ENCODE measurements around the gene SLIT3.

The SLIT3 gene

GRCh38 chr5:168669668-168670378, 631.1 kb downstream of the SLIT3 start:
- DNase-seq (ENCODE audit: low read depth), result no peak

- no peak for DNase-seq (ENCODE audit: low read depth)
Measured at GRCh38 chr5:168669156-168669555, 631.8 kb downstream of the SLIT3 start.

- no peak for DNase-seq (ENCODE audit: low read depth)
Measured at GRCh38 chr5:168668078-168668477, 632.9 kb downstream of the SLIT3 start.

DNA sequence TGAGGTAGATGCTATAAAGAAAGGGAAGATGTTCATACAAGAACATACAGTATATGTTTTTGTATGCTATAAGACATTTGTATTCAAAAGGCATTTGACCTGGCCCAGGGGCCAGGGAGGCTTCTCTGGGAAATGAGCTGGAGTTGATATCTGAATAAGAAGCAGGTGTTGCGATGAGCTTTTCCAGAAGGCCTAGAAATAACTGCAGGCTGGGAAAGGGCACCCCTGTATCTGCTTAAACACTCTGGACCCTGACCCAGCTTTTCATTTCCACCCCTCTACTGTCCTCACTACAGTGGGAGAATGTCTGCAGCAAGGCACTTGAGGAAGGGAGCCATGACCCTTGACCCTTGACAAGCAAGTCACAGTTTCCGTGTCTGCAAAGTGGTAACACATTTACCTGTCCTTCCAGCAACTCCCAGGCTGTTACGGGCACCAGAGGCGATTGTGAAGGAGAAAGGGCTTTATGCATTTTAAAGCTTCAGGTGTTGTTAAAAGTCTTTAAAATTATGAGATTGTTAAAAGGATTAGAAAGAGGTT, 633.6 kb downstream of the SLIT3 start:
- no peak for DNase-seq (ENCODE audit: low read depth)

DNA sequence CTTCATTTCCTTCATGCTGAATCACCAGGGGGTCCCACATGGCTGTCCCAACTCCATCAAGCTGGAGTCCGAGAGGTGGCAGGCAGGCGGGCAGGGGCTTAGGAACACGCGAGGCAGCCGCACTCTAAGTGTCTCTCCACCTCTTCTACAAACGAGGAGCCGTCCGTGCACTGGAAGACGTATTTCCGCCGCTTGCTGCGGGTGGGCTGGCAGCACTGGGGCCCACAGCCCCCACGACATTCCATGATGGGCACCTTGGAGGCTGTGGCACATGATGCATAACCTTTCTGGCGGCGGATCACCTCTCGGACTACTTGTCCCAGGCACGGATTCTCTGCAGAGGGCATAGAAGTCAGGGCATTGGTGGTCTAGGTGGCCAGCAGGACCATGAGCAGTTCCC, 634.6 kb downstream of the SLIT3 start:
- no peak for DNase-seq (ENCODE audit: low read depth)

- DNase-seq (ENCODE audit: low read depth), result no peak
Measured at GRCh38 chr5:168663276-168664004, 637.5 kb downstream of the SLIT3 start.

DNA sequence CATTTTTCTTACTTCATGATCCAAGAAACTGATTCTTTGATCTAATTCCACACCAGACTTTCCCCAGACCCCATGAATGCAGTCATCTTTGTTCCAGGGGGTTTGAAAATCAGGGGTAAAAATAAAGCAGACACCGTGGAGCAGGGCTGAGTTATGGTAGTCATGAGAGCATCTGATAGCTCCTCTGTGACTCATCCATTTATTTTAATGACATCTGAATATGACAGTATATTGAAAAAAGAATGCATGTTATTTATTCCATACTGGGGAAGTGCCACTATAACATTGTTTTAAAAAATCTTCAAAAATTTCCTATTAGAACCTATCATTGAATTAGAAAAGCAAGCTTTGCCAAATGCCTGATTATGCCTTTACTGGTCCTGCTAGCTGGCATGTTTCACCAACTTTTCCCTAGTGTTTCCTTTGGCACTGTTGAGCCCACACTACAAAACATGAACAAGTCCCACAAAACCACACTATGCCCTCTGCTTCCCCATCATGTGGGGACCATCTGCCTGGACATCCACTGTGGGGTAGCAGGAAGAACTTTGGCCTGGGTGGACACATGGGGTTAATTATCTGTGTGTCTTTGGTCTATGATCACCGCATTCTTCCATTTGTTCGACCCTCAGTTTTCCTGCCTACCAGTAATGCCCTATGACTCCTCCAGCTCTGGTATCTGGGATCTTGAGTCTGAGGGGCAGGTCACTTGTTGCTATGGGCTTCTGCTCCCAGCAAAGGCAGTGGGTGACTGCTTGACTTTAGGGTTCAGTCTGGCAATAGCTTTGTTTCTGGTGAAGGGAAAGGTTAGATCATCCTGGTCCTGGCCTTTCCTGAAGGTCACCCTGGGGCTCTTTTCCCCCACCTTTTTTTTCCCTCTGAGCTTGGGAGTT, 639.1 kb downstream of the SLIT3 start:
- DNase-seq (ENCODE audit: low read depth), result no peak

GRCh38 chr5:168660691-168661090, 640.2 kb downstream of the SLIT3 start:
- no peak for DNase-seq (ENCODE audit: low read depth)

- DNase-seq (ENCODE audit: low read depth), result no peak
Measured at GRCh38 chr5:168659286-168659847, 641.6 kb downstream of the SLIT3 start.

- DNase-seq (ENCODE audit: low read depth), result no peak
Measured at GRCh38 chr5:168658394-168658793, 642.5 kb downstream of the SLIT3 start.

- no peak for DNase-seq (ENCODE audit: low read depth)
Measured at GRCh38 chr5:168656633-168657032, 644.3 kb downstream of the SLIT3 start.

- DNase-seq (ENCODE audit: low read depth), result no peak
Measured at GRCh38 chr5:168655316-168655715, 645.6 kb downstream of the SLIT3 start.

DNA sequence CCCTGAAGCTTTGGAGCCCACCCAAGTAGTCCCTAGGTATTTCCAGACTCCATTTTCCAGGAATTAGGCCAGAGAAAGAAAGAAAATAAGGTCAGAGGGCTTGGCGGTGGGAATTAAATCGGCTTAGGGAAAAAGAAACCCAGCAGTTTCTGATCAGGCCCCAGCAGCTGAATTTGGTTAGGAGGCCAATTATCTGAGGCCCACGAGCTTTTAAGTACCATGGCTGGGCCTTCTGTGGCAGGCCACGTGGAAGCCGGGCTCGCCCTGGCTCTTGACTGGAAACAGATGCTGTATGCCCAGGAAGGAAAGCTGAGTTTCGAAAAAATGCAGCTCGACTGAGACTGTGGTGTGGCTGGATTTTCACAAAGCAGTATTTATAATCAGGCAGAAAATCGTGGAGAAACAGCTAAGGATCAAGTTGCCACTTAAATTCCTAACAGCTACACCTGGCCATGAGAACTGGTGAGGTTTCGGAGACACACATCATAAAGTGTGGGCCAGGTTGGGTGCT, 646.7 kb downstream of the SLIT3 start:
- no peak for DNase-seq (ENCODE audit: low read depth)

GRCh38 chr5:168653626-168654025, 647.3 kb downstream of the SLIT3 start:
- DNase-seq (ENCODE audit: low read depth), result no peak

- DNase-seq (ENCODE audit: low read depth), result no peak
Measured at GRCh38 chr5:168651648-168652047, 649.3 kb downstream of the SLIT3 start.

GRCh38 chr5:168649306-168649705, 651.6 kb downstream of the SLIT3 start:
- DNase-seq (ENCODE audit: low read depth), result no peak

GRCh38 chr5:168648576-168648975, 652.4 kb downstream of the SLIT3 start:
- no peak for DNase-seq (ENCODE audit: low read depth)

DNA sequence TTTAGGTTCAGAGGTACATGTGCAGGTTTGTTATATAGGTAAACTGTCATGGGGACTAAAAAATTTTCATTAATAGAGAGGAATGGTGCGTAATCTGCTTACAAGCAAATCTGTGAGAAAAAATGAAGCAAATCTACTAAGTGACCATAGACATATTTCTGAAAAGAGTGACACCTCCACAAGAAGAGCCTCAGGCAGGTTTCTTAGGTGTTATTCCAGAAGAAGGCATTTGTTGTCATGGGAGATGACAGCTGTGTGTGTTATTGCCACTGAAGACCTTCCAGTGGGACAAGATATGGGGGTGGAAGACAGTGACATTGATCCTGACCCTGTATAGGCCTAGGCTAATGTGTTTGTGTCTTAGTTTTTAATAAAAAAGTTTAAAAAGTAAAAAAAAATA, 652.9 kb downstream of the SLIT3 start:
- DNase-seq (ENCODE audit: low read depth), result no peak

DNA sequence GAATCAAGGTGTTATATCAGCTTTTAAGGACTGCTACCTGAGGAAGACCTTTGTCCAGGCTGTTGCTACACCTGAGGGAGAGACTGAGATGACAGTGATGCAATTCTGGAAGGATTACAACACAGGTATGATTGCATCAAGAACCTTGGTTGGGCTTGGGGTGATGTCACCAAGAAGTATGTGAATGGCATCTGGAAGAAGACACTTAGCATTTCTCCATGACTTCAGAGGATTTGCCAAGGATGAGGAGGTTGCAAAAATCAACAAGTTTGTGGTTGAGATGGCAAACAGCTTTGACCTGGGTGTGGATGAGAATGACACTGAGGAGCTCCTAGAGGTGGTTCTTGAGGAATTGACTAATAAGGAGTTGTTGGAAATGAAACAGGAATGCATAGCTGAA, 653.9 kb downstream of the SLIT3 start:
- no peak for DNase-seq (ENCODE audit: low read depth)

DNA sequence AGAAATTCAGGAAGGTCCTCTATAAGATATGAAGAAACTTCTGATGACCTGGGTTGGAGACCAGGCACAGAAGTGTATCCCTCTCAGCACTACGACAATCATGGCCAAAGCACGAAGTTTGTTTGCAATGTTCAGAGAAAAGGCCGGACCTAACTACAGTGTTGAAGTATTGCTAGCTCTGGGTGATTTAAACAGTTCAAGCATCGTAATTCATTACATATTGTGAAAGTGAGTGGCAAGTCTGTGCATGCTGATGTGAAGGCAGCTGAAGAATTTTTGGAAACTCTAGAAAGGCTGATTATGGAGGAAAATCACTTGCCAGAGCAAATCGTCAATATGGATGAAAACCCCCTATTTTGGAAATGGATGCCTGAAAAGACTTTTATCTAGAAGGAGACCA, 654.6 kb downstream of the SLIT3 start:
- no peak for DNase-seq (ENCODE audit: low read depth)

GRCh38 chr5:168645195-168645594, 655.7 kb downstream of the SLIT3 start:
- DNase-seq (ENCODE audit: low read depth), result no peak

- DNase-seq (ENCODE audit: low read depth), result no peak
Measured at GRCh38 chr5:168642019-168642418, 658.9 kb downstream of the SLIT3 start.
